Measurements from ENCODE around the gene MXI1. TPM values are rescaled to one million over a fixed set of nuclear protein-coding genes. Genes with fewer than 3 reads are reported as not detected.

MXI1 gene
- total RNA-seq, 1 experiment from 2014 or later: 12.1 TPM

GRCh38 chr10:110326351-110327032 lies 119.1 kb downstream of the MXI1 start:
- intact Hi-C loops (cut with micrococcal nuclease; ENCODE audit: unreplicated experiment): no loop called here
- H3K36me3 ChIP-seq (ENCODE audit: control insufficient read depth, insufficient read depth, low read length): no peaks in the 10 kb centered on the region
- ATAC-seq (no peak), DNase-seq (ENCODE audit: low read depth, low spot score) (no peak)
- H3K27ac ChIP-seq (ENCODE audit: low read length): no peak overlapping the region
- no peaks in the 10 kb centered on the region for H3K4me1 ChIP-seq (ENCODE audit: control insufficient read depth, insufficient read depth, low read length)
- no peaks in the 10 kb centered on the region for H3K27me3 ChIP-seq (ENCODE audit: control insufficient read depth, insufficient read depth, low read length)
- peaks cover 4% of the 10 kb centered on the region; the same call in 1 of the 2 replicates for H3K9me3 ChIP-seq (ENCODE audit: control insufficient read depth, insufficient read depth, low read depth, low read length)
- no TSS peak for BruUV-seq (replicated peaks)
- CTCF ChIA-PET: no interaction called here
- in situ Hi-C loops (cut with HindIII; ENCODE audit: low pct_unique_long_range_greater_than_20kb, low sequenced_read_pairs): no loop called here
- TF ChIP-seq SIN3A (IDR thresholded peaks at IDR 0.05; ENCODE audit: borderline replicate concordance, insufficient read depth, low read depth, low read length) (no peak), POLR2AphosphoS5 (IDR thresholded peaks at IDR 0.05; ENCODE audit: low read depth, low read length) (no peak), TCF7L2 (IDR thresholded peaks at IDR 0.05; ENCODE audit: low read depth, low read length) (no peak)
- TF ChIP-seq, protein P1, sequence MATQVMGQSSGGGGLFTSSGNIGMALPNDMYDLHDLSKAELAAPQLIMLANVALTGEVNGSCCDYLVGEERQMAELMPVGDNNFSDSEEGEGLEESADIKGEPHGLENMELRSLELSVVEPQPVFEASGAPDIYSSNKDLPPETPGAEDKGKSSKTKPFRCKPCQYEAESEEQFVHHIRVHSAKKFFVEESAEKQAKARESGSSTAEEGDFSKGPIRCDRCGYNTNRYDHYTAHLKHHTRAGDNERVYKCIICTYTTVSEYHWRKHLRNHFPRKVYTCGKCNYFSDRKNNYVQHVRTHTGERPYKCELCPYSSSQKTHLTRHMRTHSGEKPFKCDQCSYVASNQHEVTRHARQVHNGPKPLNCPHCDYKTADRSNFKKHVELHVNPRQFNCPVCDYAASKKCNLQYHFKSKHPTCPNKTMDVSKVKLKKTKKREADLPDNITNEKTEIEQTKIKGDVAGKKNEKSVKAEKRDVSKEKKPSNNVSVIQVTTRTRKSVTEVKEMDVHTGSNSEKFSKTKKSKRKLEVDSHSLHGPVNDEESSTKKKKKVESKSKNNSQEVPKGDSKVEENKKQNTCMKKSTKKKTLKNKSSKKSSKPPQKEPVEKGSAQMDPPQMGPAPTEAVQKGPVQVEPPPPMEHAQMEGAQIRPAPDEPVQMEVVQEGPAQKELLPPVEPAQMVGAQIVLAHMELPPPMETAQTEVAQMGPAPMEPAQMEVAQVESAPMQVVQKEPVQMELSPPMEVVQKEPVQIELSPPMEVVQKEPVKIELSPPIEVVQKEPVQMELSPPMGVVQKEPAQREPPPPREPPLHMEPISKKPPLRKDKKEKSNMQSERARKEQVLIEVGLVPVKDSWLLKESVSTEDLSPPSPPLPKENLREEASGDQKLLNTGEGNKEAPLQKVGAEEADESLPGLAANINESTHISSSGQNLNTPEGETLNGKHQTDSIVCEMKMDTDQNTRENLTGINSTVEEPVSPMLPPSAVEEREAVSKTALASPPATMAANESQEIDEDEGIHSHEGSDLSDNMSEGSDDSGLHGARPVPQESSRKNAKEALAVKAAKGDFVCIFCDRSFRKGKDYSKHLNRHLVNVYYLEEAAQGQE (IDR thresholded peaks at IDR 0.05; ENCODE audit: insufficient read depth in 1 of 2, low read depth in 2 of 2, low read length in 1 of 2): no peak
- TF ChIP-seq, protein P2, sequence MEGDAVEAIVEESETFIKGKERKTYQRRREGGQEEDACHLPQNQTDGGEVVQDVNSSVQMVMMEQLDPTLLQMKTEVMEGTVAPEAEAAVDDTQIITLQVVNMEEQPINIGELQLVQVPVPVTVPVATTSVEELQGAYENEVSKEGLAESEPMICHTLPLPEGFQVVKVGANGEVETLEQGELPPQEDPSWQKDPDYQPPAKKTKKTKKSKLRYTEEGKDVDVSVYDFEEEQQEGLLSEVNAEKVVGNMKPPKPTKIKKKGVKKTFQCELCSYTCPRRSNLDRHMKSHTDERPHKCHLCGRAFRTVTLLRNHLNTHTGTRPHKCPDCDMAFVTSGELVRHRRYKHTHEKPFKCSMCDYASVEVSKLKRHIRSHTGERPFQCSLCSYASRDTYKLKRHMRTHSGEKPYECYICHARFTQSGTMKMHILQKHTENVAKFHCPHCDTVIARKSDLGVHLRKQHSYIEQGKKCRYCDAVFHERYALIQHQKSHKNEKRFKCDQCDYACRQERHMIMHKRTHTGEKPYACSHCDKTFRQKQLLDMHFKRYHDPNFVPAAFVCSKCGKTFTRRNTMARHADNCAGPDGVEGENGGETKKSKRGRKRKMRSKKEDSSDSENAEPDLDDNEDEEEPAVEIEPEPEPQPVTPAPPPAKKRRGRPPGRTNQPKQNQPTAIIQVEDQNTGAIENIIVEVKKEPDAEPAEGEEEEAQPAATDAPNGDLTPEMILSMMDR (IDR thresholded peaks at IDR 0.05): no peak
- POLR2A ChIA-PET: no interaction called here
- no peak overlapping the region for H3K4me3 ChIP-seq (ENCODE audit: low read depth in 2 of 2, low read length in 2 of 2)

DNA sequence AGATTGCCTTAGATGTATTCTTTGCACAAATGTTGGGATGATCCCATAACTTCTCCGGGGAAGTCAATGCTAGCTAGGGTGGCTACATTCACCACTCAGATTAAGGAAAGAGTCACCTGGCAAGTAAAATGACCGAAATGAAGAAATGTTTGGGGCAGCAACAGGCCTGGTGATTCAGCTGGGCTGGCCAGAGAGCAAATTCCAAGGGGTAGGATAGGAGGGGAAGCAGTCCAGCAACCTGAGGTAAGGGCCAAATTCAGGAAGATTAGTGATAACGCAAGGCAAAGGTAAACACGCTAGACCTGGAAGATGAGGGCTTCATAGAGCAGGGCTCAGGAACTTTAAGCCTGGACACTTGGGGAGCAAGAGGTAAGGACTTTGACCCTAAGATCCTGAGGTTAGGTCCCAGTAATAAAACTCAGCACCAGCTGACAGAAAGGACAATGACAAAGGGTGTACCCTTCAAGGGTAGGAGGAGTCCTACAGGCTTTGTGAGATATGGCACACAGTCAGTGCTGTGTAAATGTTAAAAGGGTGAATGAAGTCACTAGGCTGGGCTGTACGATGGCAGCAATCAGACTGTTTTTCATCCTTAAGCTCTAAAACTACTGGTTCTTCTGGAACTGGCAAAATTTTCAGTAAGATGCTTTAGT lies 120.0 kb downstream of the MXI1 start:
- no peaks in the 10 kb centered on the region for H3K27me3 ChIP-seq (ENCODE audit: control insufficient read depth, insufficient read depth, low read length)
- DNase-seq (ENCODE audit: low read depth, low spot score) (no peak), ATAC-seq (no peak)
- ChIA-PET POLR2A (no interaction called here), CTCF (no interaction called here)
- no TSS peak for BruUV-seq (replicated peaks)
- TF ChIP-seq TCF7L2 (IDR thresholded peaks at IDR 0.05; ENCODE audit: low read depth, low read length): no peak
- TF ChIP-seq, protein P1 (IDR thresholded peaks at IDR 0.05; ENCODE audit: insufficient read depth in 1 of 2, low read depth in 2 of 2, low read length in 1 of 2): no peak
- no peak for TF ChIP-seq POLR2AphosphoS5 (IDR thresholded peaks at IDR 0.05; ENCODE audit: low read depth, low read length)
- TF ChIP-seq, protein P2 (IDR thresholded peaks at IDR 0.05): no peak
- TF ChIP-seq SIN3A (IDR thresholded peaks at IDR 0.05; ENCODE audit: borderline replicate concordance, insufficient read depth, low read depth, low read length): no peak
- intact Hi-C loops (cut with micrococcal nuclease; ENCODE audit: unreplicated experiment) (no loop called here), in situ Hi-C loops (cut with HindIII; ENCODE audit: low pct_unique_long_range_greater_than_20kb, low sequenced_read_pairs) (no loop called here)
- H3K36me3 ChIP-seq (ENCODE audit: control insufficient read depth, insufficient read depth, low read length): no peaks in the 10 kb centered on the region
- peaks cover 4% of the 10 kb centered on the region; the same call in 1 of the 2 replicates for H3K9me3 ChIP-seq (ENCODE audit: control insufficient read depth, insufficient read depth, low read depth, low read length)
- H3K4me3 ChIP-seq (ENCODE audit: low read depth in 2 of 2, low read length in 2 of 2): no peak overlapping the region
- H3K4me1 ChIP-seq (ENCODE audit: control insufficient read depth, insufficient read depth, low read length): no peaks in the 10 kb centered on the region
- H3K27ac ChIP-seq (ENCODE audit: low read length): no peak overlapping the region
